Central memory CD8-positive, alpha-beta T cell (primary cell): Measurements from ENCODE around the gene PYCARD.

Experiments
- ATAC-seq: fragments of 150-1000 bp; cut with Tn5 transposase; replicated peaks from 2 replicates; pipeline ENCODE4 v1.10.0; 2022; ENCODE audit warnings: mild to moderate bottlenecking, moderate FRiP score, moderate number of reproducible peaks; ENCODE audit not compliant: poor library complexity, severe bottlenecking; ENCODE audit errors: extremely low read depth
- DNase-seq, 2 donors: peaks; one replicate each; pipeline ENCODE4 v3.0.0; 2021; ENCODE audit warnings: low spot score in 2 of 2
- H3K27ac Mint-ChIP-seq: one replicate; pipeline ENCODE4 v1.8.0; 2022; ENCODE audit warnings: low read depth, mild to moderate bottlenecking, moderate library complexity, mixed read lengths
- H3K27me3 Mint-ChIP-seq: one replicate; pipeline ENCODE4 v1.8.0; 2022; ENCODE audit warnings: mixed read lengths
- H3K36me3 Mint-ChIP-seq: one replicate; pipeline ENCODE4 v1.8.0; 2022; ENCODE audit warnings: mild to moderate bottlenecking, moderate library complexity, mixed read lengths; ENCODE audit not compliant: insufficient read depth
- H3K4me1 Mint-ChIP-seq: one replicate; pipeline ENCODE4 v1.8.0; 2022; ENCODE audit warnings: mixed read lengths
- H3K4me3 Mint-ChIP-seq: one replicate; pipeline ENCODE4 v1.8.0; 2022; ENCODE audit warnings: mild to moderate bottlenecking, moderate library complexity, mixed read lengths
- H3K9me3 Mint-ChIP-seq: one replicate; pipeline ENCODE4 v1.8.0; 2022; ENCODE audit warnings: mixed read lengths

The PYCARD gene

GRCh38 chr16:31192856-31193642, 9.5 kb downstream of the PYCARD start:
- H3K27me3 Mint-ChIP-seq: no peaks in the 10 kb centered on the region
- H3K36me3 Mint-ChIP-seq: peaks cover 87% of the 10 kb centered on the region
- peak overlapping the region; percentile 61 for H3K27ac Mint-ChIP-seq
- ATAC-seq (no peak), DNase-seq (no peak)
- no peak overlapping the region for H3K4me3 Mint-ChIP-seq
- H3K9me3 Mint-ChIP-seq: no peaks in the 10 kb centered on the region
- peaks cover 65% of the 10 kb centered on the region for H3K4me1 Mint-ChIP-seq

GRCh38 chr16:31191697-31192428, 10.7 kb downstream of the PYCARD start:
- ATAC-seq: no peak
- H3K9me3 Mint-ChIP-seq: no peaks in the 10 kb centered on the region
- H3K27me3 Mint-ChIP-seq: no peaks in the 10 kb centered on the region
- peak overlapping the region; percentile 44 for H3K27ac Mint-ChIP-seq
- no peak for DNase-seq
- peaks cover 96% of the 10 kb centered on the region for H3K36me3 Mint-ChIP-seq
- peaks cover 76% of the 10 kb centered on the region for H3K4me1 Mint-ChIP-seq
- no peak overlapping the region for H3K4me3 Mint-ChIP-seq

- Mint-ChIP-seq H3K27ac (peak overlapping the region; percentile 91), H3K9me3 (no peaks in the 10 kb centered on the region), H3K36me3 (peaks cover 98% of the 10 kb centered on the region), H3K4me3 (no peak overlapping the region), H3K27me3 (no peaks in the 10 kb centered on the region), H3K4me1 (peaks cover 81% of the 10 kb centered on the region)
- DNase-seq: no peak
- no peak for ATAC-seq
These were observed 11.6 kb downstream of the PYCARD start for GRCh38 chr16:31190818-31191444.

- ATAC-seq: no peak
These were observed 12.5 kb downstream of the PYCARD start for GRCh38 chr16:31190061-31190460.

GRCh38 chr16:31189412-31189778, 13.2 kb downstream of the PYCARD start:
- Mint-ChIP-seq H3K9me3 (no peaks in the 10 kb centered on the region), H3K4me1 (peaks cover 89% of the 10 kb centered on the region), H3K27ac (peak overlapping the region; percentile 91), H3K27me3 (no peaks in the 10 kb centered on the region), H3K4me3 (peak overlapping the region; percentile 60), H3K36me3 (peaks cover 100% of the 10 kb centered on the region)
- no peak for DNase-seq
- no peak for ATAC-seq

More at GRCh38 chr16:31190061-31190460, 12.5 kb downstream of the PYCARD start:
- peak overlapping the region; percentile 30 for H3K4me3 Mint-ChIP-seq
- peak overlapping the region; percentile 91 for H3K27ac Mint-ChIP-seq
- peaks cover 87% of the 10 kb centered on the region for H3K4me1 Mint-ChIP-seq
- no peaks in the 10 kb centered on the region for H3K27me3 Mint-ChIP-seq
- H3K9me3 Mint-ChIP-seq: no peaks in the 10 kb centered on the region
- DNase-seq: no peak
- peaks cover 100% of the 10 kb centered on the region for H3K36me3 Mint-ChIP-seq

- Mint-ChIP-seq H3K27me3 (no peaks in the 10 kb centered on the region), H3K4me1 (peaks cover 89% of the 10 kb centered on the region), H3K4me3 (peak overlapping the region; percentile 60), H3K9me3 (no peaks in the 10 kb centered on the region), H3K27ac (peak overlapping the region; percentile 91), H3K36me3 (peaks cover 100% of the 10 kb centered on the region)
- peak; percentile 41 for ATAC-seq
- no peak for DNase-seq
These were observed 13.8 kb downstream of the PYCARD start for GRCh38 chr16:31188450-31189411.

GRCh38 chr16:31187808-31188189, 14.8 kb downstream of the PYCARD start:
- Mint-ChIP-seq H3K27me3 (no peaks in the 10 kb centered on the region), H3K9me3 (no peaks in the 10 kb centered on the region), H3K4me1 (peaks cover 91% of the 10 kb centered on the region), H3K36me3 (peaks cover 100% of the 10 kb centered on the region), H3K27ac (peak overlapping the region; percentile 91), H3K4me3 (peak overlapping the region; percentile 60)
- no peak for DNase-seq
- no peak for ATAC-seq

GRCh38 chr16:31186930-31187807, 15.4 kb downstream of the PYCARD start:
- ATAC-seq: no peak
- no peaks in the 10 kb centered on the region for H3K27me3 Mint-ChIP-seq
- DNase-seq: no peak
- no peaks in the 10 kb centered on the region for H3K9me3 Mint-ChIP-seq
- H3K36me3 Mint-ChIP-seq: peaks cover 100% of the 10 kb centered on the region
- peak overlapping the region; percentile 42 for H3K4me3 Mint-ChIP-seq
- H3K4me1 Mint-ChIP-seq: peaks cover 98% of the 10 kb centered on the region
- peak overlapping the region; percentile 91 for H3K27ac Mint-ChIP-seq

- Mint-ChIP-seq H3K4me3 (peak overlapping the region; percentile 42), H3K27ac (peak overlapping the region; percentile 53), H3K36me3 (peaks cover 100% of the 10 kb centered on the region), H3K4me1 (peaks cover 98% of the 10 kb centered on the region), H3K27me3 (no peaks in the 10 kb centered on the region), H3K9me3 (no peaks in the 10 kb centered on the region)
- ATAC-seq: no peak
- DNase-seq: no peak
These were observed 16.4 kb downstream of the PYCARD start for GRCh38 chr16:31186176-31186575.

GRCh38 chr16:31185339-31185738, 17.2 kb downstream of the PYCARD start:
- peak overlapping the region; percentile 83 for H3K27ac Mint-ChIP-seq
- no peak for DNase-seq
- ATAC-seq: no peak
- H3K36me3 Mint-ChIP-seq: peaks cover 100% of the 10 kb centered on the region
- H3K4me1 Mint-ChIP-seq: peaks cover 94% of the 10 kb centered on the region
- no peaks in the 10 kb centered on the region for H3K27me3 Mint-ChIP-seq
- peak overlapping the region; percentile 42 for H3K4me3 Mint-ChIP-seq
- H3K9me3 Mint-ChIP-seq: no peaks in the 10 kb centered on the region

GRCh38 chr16:31184888-31185287, 17.7 kb downstream of the PYCARD start:
- ATAC-seq (no peak), DNase-seq (no peak)
- peaks cover 92% of the 10 kb centered on the region for H3K4me1 Mint-ChIP-seq
- H3K4me3 Mint-ChIP-seq: peak overlapping the region; percentile 42
- H3K36me3 Mint-ChIP-seq: peaks cover 100% of the 10 kb centered on the region
- no peaks in the 10 kb centered on the region for H3K9me3 Mint-ChIP-seq
- H3K27ac Mint-ChIP-seq: peak overlapping the region; percentile 83
- no peaks in the 10 kb centered on the region for H3K27me3 Mint-ChIP-seq
